Measurements from ENCODE around the gene RABEP2. TPM values are rescaled to one million over a fixed set of nuclear protein-coding genes. Genes with fewer than 3 reads are reported as not detected.

RABEP2 gene
- total and polyA plus RNA-seq, 9 of the 15 experiments (the other 6 are each of a cell fraction or from before 2014, with no cell fraction given), result 0.15 to 13.4 (median 3.5) TPM

DNA sequence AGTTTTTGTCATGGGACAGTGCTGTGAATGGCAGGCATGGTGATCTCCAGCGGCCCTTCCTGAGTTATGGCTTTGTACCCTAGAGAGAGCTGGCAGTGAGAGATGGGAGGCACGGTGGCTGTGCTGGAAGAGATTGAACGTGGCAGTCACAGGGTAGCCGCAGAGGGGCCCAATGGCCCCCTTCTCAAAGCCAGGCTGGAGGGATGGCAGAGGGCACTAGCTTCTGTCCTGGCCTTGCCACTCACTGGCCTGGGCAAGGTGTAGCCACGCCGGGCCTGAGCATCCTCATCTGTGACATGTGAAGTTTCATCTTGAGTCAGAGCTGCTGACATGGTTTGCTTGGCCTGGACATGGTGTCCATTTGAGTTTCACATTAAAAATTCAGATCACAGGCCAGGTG, 50.6 kb downstream of the RABEP2 start:
- Histone ChIP-seq H3K27ac (ENCODE audit: extremely low read depth, low read depth, low read length) (no peak overlapping the region), H3K4me1 (replicated peaks in 1 of 2; ENCODE audit: control insufficient read depth in 2 of 2, insufficient read depth in 2 of 2, low read length in 2 of 2) (peaks cover 3 to 53% of the 10 kb centered on the region in 2 experiments; a peak in 4 of 5 replicates), H2AFZ (ENCODE audit: low read depth, low read length) (no peak overlapping the region), H3K4me2 (ENCODE audit: insufficient read depth, low read length) (no peak overlapping the region), H3K9me1 (ENCODE audit: control insufficient read depth, insufficient read depth, low read length) (no peaks in the 10 kb centered on the region), H3K9me3 (replicated peaks; ENCODE audit: control insufficient read depth, insufficient read depth, low read depth, low read length) (no peaks in the 10 kb centered on the region), H3K79me2 (ENCODE audit: control insufficient read depth, insufficient read depth, low read length) (peaks cover 8% of the 10 kb centered on the region), H4K20me1 (replicated peaks; ENCODE audit: control insufficient read depth, insufficient read depth, low read length) (no peaks in the 10 kb centered on the region), H3K27me3 (ENCODE audit: control insufficient read depth in 2 of 2, insufficient read depth in 2 of 2, low read length in 2 of 2) (no peaks in the 10 kb centered on the region; a peak in 1 of 5 replicates), H3K36me3 (ENCODE audit: control insufficient read depth, insufficient read depth, low read length) (peaks cover 52% of the 10 kb centered on the region; the same call in 2 of the 3 replicates), H3K4me3 (no peak overlapping the region), H3K9ac (ENCODE audit: insufficient read depth in 1 of 2, low read depth in 2 of 2, low read length in 2 of 2) (peak overlapping the region in 1 of 2 experiments; percentile 46; a peak in 1 of 4 replicates)
- FAIRE-seq (no peak), DNase-seq (ENCODE audit: extremely low read depth in 1 of 4, low spot score in 3 of 4) (no peak), ATAC-seq (no peak)
- ChIA-PET POLR2A (interaction anchor here (2.2 to 6.9 kb wide), 2 partner anchors 8 to 11 kb away, joined by 8 to 58 read pairs; partner anchors contain the start of gene SH2B1), CTCF (ENCODE audit: low intra/inter-chr PET ratio) (interaction anchor here (1.4 kb wide), 1 partner anchor 71 kb away, joined by 10 read pairs; no protein-coding TSS in a partner anchor)
- intact Hi-C loops (cut with micrococcal nuclease) (loop anchor here (5.0 kb wide), 1 partner anchor 73 kb away; no protein-coding TSS in a partner anchor), in situ Hi-C loops (cut with MboI) (no loop called here)
- BruUV-seq (replicated peaks), result no TSS peak
- TF ChIP-seq, protein P1, sequence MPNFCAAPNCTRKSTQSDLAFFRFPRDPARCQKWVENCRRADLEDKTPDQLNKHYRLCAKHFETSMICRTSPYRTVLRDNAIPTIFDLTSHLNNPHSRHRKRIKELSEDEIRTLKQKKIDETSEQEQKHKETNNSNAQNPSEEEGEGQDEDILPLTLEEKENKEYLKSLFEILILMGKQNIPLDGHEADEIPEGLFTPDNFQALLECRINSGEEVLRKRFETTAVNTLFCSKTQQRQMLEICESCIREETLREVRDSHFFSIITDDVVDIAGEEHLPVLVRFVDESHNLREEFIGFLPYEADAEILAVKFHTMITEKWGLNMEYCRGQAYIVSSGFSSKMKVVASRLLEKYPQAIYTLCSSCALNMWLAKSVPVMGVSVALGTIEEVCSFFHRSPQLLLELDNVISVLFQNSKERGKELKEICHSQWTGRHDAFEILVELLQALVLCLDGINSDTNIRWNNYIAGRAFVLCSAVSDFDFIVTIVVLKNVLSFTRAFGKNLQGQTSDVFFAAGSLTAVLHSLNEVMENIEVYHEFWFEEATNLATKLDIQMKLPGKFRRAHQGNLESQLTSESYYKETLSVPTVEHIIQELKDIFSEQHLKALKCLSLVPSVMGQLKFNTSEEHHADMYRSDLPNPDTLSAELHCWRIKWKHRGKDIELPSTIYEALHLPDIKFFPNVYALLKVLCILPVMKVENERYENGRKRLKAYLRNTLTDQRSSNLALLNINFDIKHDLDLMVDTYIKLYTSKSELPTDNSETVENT (CRISPR knock-in tag; IDR thresholded peaks at IDR 0.05), result no peak
- TF ChIP-seq ZNF586 (CRISPR knock-in tag; conservative IDR thresholded peaks at IDR 0.05) (no peak), RFX5 (IDR thresholded peaks at IDR 0.05; ENCODE audit: low read depth, low read length) (no peak), ZNF174 (CRISPR knock-in tag; IDR thresholded peaks at IDR 0.05) (no peak), SMARCE1 (IDR thresholded peaks at IDR 0.05) (no peak), DNMT1 (IDR thresholded peaks at IDR 0.05) (no peak), GATAD2B (IDR thresholded peaks at IDR 0.05; ENCODE audit: borderline replicate concordance) (no peak)
- 98% methylated on average over 6 of the region's 6 CpGs for WGBS (ENCODE audit: insufficient coverage, low coverage, missing lambda C conversion rate)
